Pulmonary artery endothelial cell (primary cell): ENCODE results near the gene TRPT1. TPM values are rescaled to one million over a fixed set of nuclear protein-coding genes. Genes with fewer than 3 reads are reported as not detected.
"Not testable (repeated sequence)": the region's sequence is repeated elsewhere in the genome, so short reads cannot be mapped to it uniquely, and the experiment has no call there.

Source experiments
- DNase-seq: peaks from one replicate; pipeline ENCODE4 v3.0.0-alpha.2; 2011; ENCODE audit warnings: low read depth, low spot score
- total RNA-seq: library from RNA; depleted of rRNA; stranded (reverse); fragments of >200 nt; gene quantifications from 2 replicates; pipeline ENCODE4 v1.2.3, GENCODE V29; 2014

The TRPT1 gene
- total RNA-seq, 1 donor from 2014 or later: 20.0 TPM

DNA sequence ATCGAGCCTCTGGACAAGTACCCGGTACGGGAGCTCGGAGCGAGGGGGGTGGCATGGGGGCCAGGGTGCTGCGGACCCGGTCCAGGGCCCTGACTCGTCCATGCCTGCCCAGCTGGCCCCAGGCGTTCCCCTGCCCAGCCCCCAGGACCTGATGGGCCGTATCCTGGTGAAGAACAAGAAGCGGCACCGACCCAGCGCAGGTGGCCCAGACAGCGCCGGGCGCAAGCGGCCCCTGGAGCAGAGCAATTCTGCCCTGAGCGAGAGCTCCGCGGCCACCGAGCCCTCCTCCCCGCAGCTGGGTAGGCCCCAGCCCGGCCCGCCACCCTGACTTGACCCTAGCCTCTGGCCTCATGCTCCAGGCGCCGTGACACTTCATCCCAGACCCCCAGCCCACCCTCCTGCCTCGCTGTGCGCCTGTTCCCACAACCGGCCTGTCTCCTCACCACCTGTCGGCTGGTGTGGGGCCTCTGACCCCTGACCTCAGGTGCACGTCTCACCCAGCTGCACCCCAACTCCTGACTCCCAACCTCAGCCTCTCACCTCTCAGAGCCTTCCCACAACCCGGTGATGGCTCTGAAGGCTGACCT, 33.1 kb upstream of the TRPT1 start:
- no peak for DNase-seq

- DNase-seq: no peak
Observed at GRCh38 chr11:64258356-64258755, 32.4 kb upstream of the TRPT1 start.

DNA sequence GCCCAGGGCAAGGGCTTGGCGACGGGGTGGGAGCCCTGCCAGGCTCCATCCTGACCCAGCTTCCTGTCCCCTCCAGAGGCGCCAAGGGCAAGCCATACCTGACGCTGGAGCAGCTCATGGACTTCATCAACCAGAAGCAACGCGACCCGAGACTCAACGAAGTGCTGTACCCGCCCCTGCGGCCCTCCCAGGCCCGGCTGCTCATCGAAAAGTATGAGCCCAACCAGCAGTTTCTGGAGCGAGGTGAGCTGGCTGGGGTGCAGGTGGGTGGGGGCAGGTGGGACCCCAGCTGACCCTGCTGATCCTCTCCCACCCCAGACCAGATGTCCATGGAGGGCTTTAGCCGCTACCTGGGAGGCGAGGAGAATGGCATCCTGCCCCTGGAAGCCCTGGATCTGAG, 30.3 kb upstream of the TRPT1 start:
- DNase-seq: no peak

GRCh38 chr11:64255135-64256128, 29.4 kb upstream of the TRPT1 start:
- DNase-seq: no peak

- no peak for DNase-seq
Observed at GRCh38 chr11:64254326-64254725, 28.3 kb upstream of the TRPT1 start.

GRCh38 chr11:64253481-64253880, 27.5 kb upstream of the TRPT1 start:
- DNase-seq: no peak

GRCh38 chr11:64253043-64253442, 27.1 kb upstream of the TRPT1 start:
- DNase-seq: no peak

GRCh38 chr11:64252003-64252872, 26.3 kb upstream of the TRPT1 start:
- DNase-seq: no peak

GRCh38 chr11:64251753-64252002, 25.7 kb upstream of the TRPT1 start:
- no peak for DNase-seq

DNA sequence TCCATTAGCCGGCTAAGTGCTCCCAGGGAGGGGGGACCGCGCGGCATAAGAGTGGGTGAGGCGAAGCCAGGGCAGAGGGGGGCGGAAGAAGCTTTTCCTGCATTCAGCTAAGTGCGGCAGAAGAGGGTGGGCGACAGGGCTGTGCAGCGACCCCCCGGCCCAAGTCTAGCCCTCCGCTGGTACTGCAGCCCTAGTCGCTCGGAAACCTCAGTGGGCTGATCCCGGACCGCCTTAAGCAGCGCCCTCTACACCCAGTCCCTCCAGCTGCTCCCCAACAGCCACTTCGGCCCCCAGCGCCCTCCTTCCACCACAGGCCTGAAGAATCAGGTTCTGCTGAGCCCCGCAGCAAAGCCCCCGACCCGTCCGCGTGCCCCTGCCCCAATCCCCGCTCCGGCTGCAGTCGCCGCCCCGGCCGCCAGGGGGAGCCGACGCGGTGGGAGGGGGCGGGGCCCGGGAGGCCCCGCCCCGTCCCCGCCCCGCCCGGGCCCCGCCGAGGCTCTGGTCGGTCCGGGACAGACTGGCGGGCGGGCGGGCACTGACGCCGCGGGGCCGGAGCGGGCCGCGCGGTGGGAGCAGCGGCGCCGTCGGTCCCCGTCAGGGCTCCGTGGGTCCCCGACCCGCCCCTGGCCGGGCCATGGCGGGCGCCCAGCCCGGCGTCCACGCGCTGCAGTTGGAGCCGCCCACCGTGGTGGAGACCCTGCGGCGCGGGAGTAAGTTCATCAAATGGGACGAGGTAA, 25.2 kb upstream of the TRPT1 start, which contains the start of gene PLCB3:
Gene PLCB3, plus strand, starts transcription at position 515 of the 737 bp plus-strand sequence. Its CDS starts 120 bp downstream, at position 635.
- DNase-seq: no peak

DNA sequence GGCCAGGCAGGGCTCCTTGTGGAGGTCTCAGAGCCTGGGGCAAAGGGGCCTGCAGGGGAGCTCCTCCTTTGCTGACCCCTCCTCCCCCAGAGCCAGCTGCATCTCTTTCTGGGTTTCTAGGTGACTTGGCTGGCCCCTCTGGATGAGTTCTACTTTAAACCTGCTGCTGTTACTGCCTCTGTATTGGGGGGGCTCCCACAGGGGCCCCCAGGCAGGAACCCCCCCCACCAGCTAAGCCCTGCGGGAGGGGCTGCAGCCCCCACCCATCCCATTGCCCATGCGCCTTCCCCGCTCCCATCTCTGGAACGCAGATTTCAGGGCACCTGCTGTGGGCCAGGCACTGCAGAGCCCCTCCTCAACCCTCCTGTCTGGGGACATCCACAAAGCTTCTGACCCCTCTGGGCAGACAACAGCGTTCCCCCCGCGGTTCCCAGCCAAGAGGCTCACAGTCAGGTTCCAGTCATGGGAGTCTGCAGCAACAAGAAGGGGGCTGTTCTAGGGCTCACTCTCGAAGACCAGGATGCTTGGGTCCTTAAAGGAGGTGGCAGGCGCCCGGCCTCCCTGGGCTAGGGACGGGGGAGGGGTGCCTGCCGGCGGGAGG, 24.5 kb upstream of the TRPT1 start:
- no peak for DNase-seq

- no peak for DNase-seq
Observed at GRCh38 chr11:64249563-64250414, 23.8 kb upstream of the TRPT1 start.

GRCh38 chr11:64249038-64249437, 23.1 kb upstream of the TRPT1 start:
- DNase-seq: no peak

DNA sequence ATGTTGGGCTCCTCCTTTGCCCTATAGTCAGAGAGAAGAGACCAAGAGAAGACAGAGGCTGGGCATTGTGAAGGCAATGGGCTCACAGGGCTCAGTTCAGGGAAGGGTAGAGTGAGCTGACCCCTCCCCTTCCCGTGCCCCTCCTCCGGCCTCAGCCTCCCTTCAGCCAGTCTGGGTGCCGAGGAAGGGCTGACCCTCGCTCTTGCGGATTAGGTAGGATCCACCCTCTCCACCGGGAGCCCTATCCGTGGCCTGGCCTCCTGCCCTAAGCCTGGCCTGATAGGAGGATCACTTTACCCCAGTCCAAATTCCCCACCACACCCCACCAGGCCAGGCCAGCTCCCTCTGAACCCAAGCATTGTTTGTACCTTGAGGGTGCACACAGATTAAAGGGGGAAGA, 22.6 kb upstream of the TRPT1 start:
- DNase-seq: no peak

DNA sequence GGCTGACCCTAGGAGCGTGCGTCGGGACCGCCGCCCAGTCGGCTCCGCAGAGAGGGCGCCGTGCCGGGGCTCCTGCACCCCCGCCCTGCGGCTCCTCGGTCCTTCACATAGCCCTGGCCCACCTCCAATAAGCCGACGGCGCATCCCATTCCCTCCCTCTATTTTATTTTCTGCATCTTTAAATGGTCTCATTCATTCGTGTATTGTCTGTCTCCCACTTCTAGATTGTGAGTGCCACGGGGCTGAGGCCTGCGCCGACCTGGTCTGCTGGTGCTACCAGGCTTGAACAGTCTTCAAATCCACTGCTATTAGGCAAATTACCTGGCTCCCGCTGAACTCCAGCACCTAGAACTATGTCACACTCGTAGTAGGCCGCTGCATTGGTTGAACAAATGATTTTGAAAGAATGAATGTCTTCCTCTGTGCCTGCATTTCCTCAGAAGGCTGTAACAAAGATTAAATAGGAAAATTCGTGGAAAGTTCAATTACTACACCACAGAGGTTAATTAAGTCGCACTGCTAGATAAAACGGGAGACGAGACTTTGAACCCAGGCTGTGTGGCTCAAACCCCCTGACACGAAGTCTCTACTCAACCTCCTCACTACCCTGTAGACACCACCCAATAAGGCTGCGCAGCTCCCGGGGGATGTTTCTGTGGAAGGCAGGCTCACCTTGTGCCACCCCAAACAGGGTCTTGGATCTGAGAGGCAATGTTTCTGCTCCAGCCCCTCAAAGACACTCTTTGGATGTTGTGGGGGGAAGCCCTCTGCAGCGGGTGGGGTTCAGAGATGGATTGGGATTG, 21.9 kb upstream of the TRPT1 start:
- no peak for DNase-seq

DNA sequence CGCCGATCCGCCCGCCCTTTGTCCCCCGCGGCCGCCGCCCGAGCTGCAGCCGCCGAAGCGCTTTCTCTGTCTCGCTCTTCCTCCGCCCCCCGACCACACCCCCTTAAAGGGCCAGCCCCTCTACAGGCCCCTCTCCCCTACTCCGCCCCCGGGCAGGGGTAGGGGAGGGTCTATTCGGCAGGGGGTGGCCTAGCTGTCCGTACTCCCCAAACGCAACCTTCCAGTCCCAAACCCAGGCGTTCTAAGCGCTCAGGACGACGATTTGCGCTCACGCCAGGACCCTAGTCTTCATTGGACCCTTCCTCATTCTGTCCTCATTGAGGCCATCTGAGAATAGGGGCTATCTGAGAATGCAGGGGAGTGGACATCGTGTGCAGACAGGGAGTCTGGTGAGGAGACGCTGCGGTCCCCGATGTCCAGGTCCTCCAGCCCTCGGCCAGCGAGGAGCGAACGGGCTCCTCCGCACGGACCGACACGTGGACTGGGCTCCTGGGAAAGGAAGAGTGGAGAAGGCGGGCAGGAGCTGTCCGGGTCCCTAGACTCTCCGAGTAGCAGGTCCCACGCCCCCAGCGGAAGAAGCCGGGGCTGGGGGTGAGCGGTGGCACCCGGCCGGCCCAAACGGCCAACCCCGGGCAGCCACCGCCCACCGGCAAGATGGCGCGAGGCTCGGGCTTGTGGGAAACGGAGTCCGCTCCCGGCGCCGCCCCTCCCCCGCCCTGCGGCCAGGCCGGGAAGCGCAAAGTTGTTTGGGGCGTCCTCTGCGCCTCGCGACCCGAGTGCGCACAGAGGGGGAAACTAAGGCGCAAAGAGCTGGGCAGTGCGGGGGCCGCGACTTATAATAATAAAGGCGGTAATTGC, 21.1 kb upstream of the TRPT1 start, which contains the start of gene PPP1R14B:
Gene PPP1R14B, minus strand, starts transcription at position 73 of the 858 bp plus-strand sequence. CDS start 270 bp downstream, outside the sequence.
- DNase-seq: no peak

DNA sequence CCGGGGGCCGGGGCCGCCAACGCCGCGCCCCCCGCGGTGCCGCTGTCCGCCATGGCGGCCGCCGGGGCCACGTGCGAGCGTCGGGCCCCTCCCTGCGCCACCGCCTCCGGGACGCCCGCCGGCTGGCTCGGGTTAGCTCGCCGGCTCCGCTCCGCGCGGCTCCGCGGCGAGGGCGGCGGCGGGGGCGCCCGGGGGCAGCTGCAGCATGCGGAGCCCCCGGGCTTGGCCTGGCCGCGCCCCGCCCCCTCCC, 20.6 kb upstream of the TRPT1 start:
- DNase-seq: not testable (repeated sequence)
